HG02678 (cell line): ENCODE measurements around the gene C2orf72.
"Not testable (repeated sequence)": the region's sequence is repeated elsewhere in the genome, so short reads cannot be mapped to it uniquely, and the experiment has no call there.

ENCODE experiments used
- ATAC-seq: cut with Tn5 transposase; IDR thresholded peaks from one replicate; pipeline ENCODE4 v1.9.1; 2021; ENCODE audit warnings: mild to moderate bottlenecking, moderate library complexity; ENCODE audit not compliant: unreplicated experiment

The C2orf72 gene

DNA sequence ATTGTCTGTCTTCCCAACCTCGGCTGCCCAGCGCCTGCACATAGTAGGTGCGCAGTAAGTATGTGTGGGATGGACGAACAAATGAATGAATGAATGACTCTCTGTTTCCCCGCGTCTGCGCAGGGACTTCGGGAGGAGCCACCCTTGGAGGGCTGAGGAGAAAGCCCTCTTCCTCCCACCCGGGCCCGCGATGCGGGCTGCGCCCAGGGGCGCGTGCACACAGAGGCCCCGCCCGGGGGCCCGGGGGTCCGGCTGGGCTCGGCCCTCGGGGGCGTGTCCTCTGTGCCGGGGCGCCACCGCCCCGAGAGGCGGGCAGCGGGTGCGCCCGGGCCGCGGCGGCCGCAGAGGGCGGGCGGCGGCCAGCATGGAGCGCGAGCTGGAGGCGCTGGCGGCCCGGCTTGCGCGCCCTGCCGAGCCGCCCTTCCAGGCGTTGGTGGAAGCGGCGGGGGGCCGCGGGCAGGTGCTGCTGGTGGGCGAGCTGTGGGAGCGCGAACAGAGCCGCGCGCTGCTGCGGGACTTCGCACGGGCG is at the start of gene C2orf72:
C2orf72 (plus strand) TSS at position 322 of the 529 bp plus-strand sequence; CDS start at position 365, 43 bp downstream.
- ATAC-seq = no peak

- ATAC-seq = no peak
Measured at GRCh38 chr2:230989731-230990130, 47.6 kb upstream of the C2orf72 start.

- no peak for ATAC-seq
Measured at GRCh38 chr2:230990131-230990898, 47.0 kb upstream of the C2orf72 start.

GRCh38 chr2:230990899-230991150 is 46.5 kb upstream of the C2orf72 start:
- no peak for ATAC-seq

DNA sequence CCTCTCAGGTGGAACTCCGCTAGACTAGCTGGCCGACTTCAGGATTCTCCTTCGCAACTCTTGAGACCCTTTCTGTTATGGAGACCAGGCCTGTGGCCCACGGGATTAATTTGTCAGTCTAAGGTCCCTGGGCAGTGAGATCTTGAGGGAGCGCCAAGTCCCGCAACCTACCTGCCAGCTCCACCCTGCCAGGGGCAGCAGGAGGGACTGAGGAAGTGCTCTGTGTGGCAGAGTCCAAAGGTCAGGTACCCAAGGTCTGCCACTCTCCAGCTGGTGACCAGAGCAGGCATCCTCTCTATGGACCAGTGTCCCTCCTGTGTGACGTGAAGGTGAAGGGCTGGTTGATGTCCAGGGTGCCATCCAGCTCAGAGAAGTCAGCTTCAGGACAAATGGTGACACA is 45.7 kb upstream of the C2orf72 start:
- ATAC-seq = no peak

DNA sequence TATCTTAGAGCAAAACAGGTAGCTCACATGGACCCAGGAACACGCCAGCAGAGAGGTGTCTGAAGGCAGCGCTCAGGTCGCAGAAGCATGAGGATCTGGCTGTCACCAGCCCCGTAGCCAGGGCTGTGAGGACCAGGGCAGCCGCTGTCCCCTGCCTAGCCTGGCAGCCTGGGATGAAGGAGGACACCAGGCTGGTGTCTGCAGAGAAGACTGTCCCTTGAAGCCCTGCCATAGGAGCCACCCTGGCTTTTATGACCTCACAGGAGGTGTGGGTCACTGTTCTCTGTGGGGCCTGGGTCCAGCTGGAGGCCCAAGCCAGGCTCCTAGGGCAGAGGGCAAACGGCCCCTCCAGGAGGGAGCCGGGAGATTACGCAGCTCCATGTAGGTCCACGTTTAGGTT is 41.5 kb upstream of the C2orf72 start, which contains the start of gene SPATA3:
SPATA3 (plus strand) TSS at position 301 of the 400 bp plus-strand sequence. CDS start 113 bp downstream, outside the sequence.
- ATAC-seq = no peak

DNA sequence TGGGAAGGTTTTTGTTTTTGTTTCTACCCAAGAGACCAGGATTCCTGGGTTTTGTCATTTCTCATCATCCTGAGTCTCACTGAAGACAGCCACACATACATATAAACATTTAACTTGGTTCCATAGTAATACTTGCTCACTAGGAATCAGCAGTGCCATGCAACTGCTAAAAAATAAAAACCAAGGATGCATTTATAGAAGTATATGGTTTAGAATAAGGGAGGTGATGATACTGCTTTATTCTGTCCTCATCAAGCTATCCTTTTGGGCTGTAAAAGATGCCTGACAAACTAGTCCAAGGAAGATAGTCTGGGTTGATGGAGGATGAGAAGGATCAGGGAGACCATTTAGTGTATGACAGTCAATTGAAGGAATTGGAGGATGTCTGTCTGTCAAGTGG is 40.7 kb upstream of the C2orf72 start:
- no peak for ATAC-seq

GRCh38 chr2:230998882-230999281 is 38.4 kb upstream of the C2orf72 start:
- ATAC-seq = no peak

DNA sequence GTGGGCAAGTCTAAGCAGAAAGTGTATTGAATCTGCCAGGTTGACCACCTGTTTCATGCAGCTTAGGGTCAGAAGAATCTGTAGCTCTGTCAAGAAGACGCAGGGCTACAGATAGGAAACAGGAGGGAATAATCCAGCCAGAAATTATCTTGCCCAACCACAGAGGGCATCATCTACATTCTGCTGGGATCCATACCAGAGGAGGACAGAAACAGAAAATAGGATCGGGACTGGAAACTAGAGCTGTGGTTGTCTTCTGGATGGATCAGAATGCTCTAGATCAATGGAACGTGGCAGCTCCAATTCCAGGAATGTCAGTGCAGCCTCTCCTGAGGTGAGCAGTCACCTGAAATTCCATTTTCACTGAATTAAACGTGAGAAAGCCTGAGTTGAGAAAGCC is 37.8 kb upstream of the C2orf72 start:
- ATAC-seq = no peak

DNA sequence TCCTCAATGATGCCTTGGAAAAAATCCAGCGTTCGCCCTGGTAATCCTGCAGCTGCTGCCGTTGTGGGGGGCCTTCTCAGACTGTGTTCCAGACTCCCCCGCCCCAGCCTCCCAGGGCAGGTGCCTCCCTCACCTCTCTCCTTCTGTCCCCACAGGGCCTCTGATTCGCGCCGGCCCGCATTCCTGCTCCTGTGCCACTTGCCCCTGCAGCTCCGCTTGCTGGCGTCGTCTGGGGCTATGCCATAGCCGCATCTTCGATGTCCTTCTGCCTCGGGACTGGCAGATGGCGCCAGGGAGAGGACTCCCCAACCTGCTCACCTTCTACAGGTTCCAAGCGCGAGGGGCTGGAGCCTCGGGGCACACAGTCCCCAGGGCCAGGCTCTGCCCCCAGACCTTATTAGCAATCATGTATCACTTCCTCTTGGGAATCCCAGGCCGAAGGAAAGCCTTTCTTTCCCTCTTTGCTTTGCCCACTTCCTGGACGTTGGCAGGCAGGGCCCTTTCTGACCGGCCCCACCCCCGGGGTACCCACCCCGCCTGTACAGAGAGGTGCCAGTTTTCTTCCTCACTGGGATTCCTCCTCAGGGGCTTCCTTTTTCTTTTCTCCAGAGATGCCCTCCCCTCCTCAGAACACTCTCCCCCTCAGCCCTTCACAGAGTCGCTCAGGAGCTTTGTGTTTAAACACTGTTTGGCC is 37.0 kb upstream of the C2orf72 start:
- no peak for ATAC-seq

DNA sequence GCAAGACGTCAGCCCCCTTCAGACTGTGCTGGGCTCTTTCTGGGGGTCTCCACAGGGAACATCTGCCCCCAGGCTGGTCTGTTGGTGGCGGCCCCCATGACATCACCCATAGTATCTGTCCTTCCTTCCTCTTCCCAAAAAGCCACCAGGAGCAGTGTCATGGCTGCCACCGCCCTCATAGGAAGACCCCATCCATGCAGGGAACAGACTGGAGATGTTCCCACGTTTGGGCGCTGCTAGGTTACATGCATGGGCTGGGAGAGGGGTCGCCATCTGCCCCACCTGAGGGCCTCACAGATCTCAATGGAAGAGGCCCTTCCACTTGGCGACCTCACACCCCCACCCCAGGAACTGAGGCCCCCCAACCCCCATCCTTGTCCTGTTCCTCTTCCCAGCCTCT is 36.3 kb upstream of the C2orf72 start:
- no peak for ATAC-seq

- no peak for ATAC-seq
Measured at GRCh38 chr2:231001921-231002320, 35.4 kb upstream of the C2orf72 start.

GRCh38 chr2:231002641-231003040 is 34.7 kb upstream of the C2orf72 start:
- no peak for ATAC-seq

GRCh38 chr2:231003186-231003585 is 34.1 kb upstream of the C2orf72 start:
- no peak for ATAC-seq

DNA sequence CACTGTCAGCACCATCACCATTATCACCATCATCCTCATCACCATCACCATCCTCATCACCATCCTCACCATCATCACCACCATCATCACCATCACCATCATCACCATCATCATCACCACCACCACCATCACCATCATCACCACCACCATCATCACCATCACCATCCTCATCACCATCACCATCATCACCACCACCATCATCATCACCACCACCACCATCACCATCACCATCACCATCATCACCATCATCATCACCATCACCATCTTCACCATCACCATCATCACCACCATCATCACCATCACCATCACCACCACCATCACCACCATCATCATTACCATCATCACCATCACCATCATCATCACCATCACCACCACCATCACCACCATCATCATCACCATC is 32.4 kb upstream of the C2orf72 start:
- not testable (repeated sequence) for ATAC-seq

DNA sequence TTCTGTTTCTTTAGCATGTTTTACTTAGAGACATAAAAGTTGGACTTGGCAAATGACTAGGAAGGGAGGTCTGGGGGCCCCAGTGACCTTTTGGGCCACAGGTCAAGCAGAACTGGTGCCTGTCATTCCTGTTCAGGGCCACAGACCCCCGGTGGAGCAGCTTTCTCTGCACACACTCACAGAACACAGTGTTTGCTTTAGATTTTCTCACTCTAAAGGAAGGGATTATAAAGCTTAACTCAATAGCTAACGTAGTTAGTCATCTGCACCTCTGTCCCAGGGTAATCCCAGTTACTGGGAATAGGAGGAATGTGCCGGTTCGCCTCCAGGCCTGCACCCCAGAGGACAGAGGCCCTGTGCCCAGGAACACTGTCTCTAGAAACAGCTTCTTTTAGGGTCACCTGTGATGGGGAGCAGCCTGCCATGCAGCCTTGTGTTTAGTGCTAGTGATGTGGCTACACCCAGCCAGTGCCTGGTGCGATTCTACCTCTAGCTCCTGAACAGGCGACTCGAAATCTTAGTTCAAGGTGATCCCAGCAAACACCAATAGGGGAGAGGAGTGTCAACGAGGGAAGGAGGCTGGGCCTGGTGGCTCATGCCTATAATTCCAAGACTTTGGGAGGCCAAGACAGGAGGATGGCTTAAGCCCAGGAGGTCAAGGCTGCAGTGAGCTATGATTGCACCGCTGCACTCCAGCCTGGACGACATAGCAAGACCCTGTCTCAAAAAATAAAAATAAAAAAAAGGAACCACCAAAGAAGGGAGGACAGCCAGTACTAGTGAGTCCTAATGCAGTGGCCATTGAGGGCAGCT is 29.8 kb upstream of the C2orf72 start:
- no peak for ATAC-seq

DNA sequence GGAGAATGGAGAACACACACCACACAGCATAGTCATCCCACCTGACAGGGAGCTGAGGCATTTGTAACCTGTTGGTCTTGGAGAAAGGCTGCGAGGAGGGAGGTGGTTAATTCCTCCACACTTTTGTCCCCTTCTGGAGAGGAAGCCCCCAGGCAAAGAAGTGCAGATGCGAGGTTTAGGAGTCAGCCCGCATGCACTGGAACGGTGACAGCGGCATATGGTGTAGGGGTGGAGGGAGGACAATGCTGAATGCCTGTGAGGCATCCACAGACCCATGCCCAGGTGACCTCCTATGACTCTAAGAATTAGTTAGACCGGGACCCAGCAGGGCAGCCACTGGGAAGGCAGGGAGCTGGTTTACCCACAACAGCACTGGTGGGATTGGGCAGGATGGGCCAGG is 29.2 kb upstream of the C2orf72 start:
- ATAC-seq = no peak

DNA sequence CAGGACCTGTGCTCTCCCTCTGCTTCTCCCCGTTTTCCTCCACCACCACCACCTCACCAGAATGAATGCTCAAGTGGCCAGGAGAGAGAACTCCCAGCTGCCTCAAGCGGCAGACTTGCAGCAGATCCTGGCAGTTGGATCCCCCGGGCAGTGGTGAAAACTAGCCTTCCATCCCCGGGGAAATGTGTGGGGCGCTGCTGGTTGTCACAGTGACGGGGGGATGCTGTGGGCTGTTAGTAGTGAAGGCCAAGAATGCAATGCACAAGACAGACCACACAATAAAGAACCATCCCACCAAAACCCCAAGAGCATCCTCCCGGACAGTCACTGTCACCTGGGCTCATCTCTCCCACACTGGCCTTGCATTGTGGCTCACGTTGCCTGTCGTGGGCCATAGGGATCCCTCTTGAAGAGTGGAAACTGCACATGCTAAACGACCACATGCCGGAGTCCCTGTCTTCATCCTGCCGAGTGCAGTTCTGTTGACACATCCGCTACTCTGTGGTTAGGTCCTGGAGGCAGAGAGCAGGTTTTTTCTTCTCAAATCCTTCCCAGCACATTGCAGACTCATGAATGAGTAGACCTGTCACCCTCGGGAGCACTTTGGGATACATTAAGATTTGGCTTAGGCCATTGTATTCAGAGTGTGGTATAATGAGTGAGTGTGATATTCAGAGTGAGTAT is 27.9 kb upstream of the C2orf72 start:
- no peak for ATAC-seq

- no peak for ATAC-seq
Measured at GRCh38 chr2:231010201-231010730, 27.1 kb upstream of the C2orf72 start.

GRCh38 chr2:231011526-231011925 is 25.8 kb upstream of the C2orf72 start:
- ATAC-seq = no peak

GRCh38 chr2:231012463-231012862 is 24.9 kb upstream of the C2orf72 start:
- no peak for ATAC-seq
